GM19372 (cell line): ENCODE measurements around the gene MICAL2.
"Not testable (repeated sequence)": the region's sequence is repeated elsewhere in the genome, so short reads cannot be mapped to it uniquely, and the experiment has no call there.

ENCODE experiments used
- ATAC-seq: cut with Tn5 transposase; IDR thresholded peaks from one replicate; pipeline ENCODE4 v1.9.1; 2021; ENCODE audit warnings: mild to moderate bottlenecking, low read depth, moderate library complexity; ENCODE audit not compliant: unreplicated experiment

MICAL2 gene

DNA sequence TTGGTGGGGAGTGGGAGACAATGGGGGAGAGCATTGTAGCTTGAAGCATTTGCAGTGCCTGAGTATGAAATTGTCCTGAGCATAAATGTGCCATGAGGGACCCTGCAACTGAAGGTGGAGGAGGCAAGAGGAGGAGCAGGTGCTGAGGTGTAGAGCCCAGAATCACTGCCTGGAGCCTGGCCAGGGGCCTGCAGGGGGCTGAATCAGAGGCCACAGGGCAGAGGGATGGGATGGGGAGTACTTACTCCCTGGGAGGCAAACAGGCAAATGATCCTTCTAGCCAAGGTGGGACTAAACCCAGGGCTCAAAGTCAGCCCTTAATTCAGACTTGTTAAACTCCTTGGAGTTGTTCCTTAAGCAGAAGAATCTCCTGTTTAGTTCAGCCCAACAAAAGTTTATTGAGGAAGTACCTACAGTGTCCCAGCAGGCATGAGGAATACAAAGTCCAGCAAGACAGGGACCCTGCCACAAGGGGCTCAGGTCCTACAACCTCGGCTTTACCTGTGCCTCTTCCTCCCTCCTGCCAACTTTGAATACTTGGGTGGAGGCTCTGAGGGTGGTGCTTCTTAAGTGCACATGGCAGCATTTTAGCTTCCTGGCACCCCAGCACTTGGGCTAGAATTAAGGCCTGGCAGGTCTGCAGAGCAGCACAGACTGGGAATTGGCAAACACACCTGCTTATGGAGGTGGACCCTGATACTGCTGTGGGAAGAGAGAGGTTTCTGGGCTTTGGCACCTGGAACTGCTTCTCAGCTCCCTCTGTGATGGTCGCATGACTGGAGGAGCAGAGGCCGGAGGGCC lies 20.0 kb downstream of the MICAL2 start:
- no peak for ATAC-seq

DNA sequence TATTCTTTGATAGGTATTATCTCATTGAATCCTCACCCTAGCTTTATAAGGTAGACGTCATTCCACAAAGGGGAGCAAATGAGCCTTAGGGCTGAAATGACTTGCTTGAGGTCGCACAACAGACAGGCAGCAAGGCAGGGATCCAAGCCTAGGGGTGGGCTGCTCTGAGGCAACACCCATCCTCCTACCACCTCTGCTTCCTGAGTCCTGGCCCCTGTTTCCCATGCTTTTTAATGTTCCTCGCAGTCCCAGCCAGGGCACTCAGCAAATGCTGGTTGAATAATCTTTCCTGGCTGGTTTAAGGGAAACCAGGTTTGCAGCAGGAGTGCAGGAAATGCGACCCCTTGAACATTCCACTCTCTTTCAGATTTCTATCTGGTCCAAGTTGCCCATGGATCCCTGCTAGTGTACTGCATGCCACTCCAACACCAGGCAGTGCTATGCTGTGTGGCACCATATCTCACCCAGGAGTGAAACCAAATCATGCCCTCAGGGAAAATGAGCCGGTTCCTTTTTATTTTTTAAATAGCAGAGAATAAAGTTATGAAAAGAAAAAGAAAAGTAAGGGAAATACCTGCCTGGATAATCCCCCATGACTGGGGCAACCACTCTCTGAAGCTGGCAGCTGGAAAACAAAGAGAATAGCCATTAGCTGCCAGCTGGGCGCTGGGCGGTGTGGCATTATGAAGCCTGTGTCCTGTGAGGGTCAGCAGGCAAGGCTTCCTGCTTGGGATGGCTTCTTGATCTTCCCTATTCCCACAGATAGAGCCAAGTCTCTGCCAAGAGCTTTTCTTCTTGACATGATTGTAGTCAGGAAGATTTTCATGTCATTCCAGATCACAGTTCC lies 21.8 kb downstream of the MICAL2 start:
- no peak for ATAC-seq

DNA sequence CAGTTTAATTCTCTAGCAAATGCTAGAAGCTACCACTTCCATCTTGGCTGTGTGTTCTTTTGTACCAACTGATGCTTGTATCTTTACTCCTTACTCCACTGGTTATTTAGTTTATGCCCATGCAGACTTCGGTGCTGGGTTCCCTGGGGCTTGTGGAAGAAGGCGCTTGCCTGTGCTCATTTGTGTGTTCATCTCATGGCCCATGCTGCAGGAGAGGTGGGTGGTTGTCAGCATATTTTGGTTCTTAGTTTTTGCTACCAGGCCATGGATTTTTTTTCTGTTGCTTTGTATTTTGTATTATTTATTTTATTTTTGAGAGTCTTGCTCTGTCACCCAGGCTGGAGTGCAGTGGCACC lies 22.4 kb downstream of the MICAL2 start:
- no peak for ATAC-seq

DNA sequence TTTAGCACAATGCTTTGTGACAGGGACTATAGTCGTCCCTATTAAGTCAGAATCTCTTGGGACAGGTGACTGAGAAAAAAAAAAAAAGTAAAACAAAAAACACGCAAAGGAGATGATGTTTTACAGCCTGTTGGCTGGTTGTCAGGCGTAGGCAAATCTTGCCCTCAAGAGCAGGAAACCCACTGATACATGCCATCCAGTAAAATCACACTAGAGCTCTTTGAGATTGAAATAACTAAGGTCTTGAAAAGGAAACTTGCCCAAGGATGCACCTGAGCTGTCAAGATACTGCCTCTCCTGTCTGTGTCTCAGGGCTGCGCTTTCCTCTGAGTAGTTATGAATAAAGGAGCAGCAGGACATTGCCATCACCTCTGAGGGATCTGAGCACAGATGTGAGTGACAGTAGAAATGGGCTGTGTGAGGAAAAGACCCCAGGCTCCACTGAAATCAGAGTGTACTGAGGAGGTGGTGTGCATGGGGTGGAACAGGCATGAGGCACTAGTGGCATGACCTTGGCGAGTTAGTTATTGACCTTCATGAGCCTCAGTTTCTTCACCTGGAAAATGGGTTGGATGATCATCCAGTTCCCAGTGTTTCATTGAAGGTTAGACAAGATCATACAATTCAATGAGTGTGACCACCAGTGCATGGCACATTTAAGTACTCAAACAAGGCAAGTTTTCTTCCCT lies 23.3 kb downstream of the MICAL2 start:
- no peak for ATAC-seq

DNA sequence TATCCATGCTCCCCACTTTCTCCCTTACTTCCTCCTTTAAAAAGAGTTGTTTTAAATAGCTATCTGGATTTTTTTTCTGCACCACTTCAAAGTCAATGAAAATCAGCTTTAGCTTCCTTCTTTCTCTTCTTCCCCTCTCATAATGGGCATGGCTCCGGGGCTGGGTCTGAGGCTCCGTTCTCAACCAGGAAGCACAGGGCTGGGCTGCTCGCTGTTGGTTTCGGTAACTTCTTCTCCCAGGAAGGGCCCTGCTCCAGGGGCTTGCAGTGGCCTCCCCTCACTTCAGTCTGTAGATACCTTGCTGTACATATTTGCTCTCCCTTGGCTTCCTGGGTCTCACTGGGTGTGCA lies 23.8 kb downstream of the MICAL2 start:
- no peak for ATAC-seq

DNA sequence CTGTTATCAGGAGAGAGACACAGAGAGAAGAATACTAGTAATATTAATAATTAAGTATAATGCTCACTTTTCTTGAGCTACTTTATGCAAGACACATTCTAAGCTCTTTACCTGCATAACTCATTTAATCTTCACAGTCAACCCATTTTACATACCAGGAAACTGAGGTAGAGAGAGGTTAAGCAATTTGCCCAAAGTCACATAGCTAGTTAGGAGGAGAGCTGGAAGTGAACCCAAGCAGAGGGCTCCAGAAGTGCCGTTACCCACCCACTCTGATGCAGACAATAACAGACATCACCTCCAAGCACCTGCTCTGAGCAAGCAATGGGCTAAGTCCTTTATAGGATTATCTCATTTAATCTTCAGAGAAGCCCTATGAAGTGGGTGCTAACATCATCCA lies 24.8 kb downstream of the MICAL2 start:
- ATAC-seq = no peak

DNA sequence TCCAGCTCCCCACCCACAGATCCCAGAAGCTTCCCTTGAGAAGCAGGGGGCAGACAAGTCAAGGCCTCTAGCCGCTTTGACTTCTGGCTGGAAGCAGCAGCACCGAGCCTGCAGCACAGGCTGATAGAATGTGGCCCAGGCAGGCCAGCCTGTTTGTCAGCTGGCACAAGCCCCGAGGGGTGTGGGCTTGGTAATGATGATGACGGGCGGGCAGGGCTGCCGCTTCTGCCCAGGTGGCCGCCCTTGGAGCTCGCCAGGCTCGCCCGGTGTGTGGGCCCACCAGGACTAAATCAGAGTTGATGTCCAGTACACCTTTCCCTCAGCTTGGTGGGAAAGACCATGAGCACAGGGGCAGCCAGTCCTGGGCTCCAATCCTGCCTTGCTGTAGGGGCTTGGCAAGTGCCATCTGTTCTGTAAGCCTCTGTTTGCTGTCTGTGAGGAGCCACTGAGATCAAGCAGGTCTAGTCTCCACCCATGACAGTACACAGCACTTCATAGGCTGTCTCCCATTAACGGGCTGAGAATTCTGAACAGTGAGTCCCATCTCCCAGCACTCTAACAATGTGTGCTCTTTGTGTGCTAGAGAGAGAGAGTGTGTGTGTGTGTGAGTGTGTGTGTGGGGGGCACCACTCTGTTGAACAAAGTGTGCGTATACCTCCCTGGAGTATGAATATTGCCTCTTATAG lies 26.8 kb downstream of the MICAL2 start:
- ATAC-seq = no peak

DNA sequence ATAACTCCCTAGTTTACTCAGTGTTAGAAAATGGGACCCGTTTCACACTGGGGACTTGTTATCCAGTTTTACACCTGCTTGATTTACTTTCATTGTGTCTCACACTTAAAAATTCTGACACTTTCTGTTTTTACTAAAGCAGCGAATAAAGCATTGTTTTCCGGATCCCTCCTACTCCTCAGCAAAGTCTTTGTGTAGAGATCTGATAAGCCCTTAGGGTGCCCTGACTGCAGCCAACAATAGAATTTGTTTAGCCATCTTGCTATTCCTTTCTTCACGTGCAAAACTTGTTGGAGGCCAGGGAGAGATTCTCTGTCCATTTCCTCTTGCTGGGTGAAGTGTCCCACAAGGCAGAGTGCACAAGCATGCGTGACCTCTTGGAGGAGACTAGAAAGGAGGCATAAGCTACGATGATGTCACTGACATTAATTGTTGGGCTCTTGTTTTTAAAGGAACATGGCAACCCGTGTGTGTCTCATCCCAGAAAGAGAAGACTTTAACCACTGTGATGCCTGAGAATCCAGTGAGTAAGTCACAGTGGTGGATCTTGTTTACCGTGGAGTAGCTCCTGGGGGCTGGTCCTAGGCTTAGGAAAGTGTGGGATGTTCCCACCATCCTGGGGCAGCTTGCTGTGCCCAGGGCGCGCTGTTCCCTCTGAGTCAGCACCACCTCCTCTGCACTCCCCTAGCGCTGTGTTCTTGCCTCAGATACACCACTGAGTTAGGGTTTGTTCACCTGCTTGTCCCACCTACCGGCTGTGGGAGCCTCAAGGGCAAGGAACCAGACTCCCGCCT lies 27.7 kb downstream of the MICAL2 start:
- no peak for ATAC-seq

DNA sequence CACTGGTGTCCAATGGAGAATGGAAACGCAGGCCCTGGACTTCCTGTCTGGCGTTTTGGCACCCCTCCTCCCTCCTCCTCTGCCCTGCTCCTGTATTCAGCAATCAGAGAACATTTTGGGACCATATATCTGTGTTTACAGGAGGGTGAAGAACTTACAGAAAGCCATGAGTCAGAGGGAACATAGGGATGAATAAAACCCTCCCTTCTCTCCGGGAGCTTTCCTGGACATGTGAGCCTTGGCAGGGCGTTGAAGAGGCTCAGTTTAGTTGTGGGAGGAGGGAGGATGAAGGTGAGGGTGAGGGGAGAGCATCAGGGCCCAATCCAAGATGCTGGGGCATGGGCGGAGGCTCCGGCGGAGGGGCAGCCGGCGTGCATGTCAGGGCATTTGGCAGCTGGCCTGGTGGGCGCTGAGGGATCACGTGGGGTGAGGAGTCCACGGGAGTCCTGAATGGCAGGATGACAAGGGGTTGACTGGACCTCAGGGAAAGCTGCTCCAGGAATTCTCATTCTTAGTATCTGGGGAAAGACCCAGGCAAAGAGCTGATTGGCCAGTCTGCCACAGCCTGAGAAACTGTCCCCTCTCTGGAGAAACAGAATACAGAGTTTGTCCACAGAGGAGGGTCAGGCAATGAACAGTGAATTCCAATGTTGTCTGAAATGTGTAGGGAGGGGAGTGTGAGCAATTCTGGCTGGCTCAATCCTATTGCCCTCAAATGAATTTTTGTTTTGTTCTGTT lies 28.9 kb downstream of the MICAL2 start:
- no peak for ATAC-seq

DNA sequence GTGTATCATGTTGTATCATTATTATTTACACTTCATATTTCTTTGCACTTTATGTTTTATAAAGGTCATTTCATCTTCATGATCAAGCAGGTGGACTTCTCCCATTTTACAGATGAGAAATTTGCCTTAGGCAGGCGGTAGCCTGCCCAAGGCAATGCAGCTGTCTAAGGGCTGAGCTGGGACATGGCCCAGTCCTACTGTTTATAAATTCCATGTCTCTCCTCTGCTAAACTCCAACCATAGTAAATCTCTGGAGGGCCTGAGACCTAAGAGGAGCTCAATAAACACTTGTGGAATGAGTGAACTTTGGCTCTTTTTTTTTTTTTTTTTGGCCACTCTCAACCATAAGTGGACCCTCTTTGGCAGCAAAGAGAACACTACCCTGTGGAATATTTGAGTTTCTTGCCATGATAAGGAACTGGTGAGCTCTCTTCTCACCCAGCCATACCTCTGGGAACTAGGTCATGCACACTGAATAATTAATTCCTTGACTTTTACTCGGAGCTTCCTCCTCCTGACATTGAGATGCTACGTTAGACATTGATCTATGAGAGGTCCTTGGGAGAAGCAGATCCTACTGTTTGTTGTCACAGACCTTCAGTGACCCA lies 29.9 kb downstream of the MICAL2 start:
- ATAC-seq = no peak

DNA sequence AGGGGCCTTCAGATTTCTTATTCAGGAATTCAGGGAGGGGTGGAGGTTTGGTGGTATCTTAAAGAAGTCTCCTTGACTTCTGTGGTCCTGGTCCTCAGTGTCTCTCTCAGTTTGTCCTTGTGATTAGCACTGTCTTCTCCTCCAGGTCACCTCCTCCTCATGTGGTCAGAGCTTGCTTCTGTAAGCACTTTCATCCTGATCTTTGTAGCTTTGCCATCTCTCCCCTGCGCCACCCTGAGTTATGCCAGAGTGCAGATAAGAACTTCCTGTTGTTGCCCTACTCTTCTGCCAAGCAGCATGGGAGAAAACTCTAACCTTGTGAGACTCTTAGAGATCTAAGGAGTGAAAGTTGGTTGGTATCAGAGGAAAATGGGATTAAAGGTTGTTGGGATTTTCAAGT lies 30.9 kb downstream of the MICAL2 start:
- no peak for ATAC-seq

DNA sequence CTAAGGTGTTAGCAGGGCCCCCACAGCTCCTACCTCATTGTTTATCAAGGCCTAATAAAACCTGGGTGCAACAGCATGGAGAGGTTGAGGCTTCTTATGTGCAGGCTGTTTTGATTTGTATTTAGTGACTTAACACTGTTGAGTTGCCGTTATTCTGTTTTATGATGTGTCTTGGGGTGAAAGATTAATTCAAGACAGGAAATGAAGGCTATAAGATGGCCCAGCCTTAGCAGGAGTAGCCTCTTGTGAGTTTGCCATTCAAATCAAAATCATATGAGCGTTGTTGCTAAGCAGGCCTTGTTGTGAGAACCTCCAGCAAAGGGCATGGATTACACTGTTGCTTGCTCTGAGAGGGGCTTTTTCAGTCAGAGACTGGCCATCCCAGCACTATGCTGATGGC lies 31.8 kb downstream of the MICAL2 start:
- ATAC-seq = no peak

DNA sequence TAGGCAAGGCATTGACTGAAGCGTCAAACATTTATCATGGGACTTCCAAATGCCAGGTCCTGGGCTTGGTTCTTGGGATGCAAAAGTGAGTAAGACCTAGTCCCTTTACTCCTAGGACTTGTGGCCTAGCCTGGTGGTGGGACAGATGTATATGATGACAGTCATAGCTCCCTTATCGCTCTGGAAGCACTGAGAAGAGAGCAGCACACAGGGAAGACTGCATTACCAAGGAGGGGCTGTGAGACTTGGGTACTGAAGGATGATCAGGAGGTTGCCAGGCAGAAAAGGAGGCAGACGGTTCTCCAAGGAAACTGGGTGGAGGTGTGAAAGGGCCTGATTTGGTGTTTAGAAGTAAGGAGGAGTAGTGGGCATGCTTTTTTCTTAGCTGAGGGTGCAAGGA lies 32.5 kb downstream of the MICAL2 start:
- ATAC-seq = no peak

DNA sequence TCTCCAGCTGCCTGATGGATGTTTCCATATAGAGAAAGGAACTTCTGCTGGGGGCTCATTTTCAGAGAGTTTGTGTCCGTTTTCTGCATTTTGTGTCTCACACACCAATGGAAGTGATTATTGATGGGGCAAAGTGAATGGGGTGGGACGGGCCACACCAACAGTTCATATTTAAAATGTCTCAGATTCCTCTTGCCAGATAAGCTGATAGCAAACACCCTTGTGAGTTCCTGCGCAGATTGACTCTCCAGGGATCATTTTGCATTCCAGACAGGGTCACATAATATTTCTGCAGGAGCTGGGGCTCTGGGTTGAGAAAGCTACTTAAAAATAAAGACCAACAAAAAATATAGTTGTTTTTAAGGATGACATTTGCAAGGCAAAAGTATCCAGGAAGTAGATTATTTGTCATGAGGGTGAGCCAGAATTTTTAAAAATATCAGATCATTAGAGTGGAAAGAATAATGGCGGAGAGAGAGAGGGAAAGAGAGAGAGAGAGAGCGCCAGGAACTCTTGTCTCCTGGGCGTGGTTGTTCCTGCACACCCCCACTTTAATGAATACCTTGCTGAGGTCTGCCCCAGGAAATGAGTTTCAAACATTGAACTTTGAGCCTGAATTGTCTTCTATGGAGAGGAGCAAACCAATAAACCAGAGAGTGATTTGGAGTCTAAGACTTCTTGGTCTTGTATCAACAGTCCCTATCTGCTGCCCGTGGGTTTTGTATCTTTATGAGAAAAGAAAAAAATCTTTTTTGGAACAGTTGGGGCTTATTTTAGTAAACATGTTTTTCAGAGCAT lies 33.3 kb downstream of the MICAL2 start:
- ATAC-seq = no peak

DNA sequence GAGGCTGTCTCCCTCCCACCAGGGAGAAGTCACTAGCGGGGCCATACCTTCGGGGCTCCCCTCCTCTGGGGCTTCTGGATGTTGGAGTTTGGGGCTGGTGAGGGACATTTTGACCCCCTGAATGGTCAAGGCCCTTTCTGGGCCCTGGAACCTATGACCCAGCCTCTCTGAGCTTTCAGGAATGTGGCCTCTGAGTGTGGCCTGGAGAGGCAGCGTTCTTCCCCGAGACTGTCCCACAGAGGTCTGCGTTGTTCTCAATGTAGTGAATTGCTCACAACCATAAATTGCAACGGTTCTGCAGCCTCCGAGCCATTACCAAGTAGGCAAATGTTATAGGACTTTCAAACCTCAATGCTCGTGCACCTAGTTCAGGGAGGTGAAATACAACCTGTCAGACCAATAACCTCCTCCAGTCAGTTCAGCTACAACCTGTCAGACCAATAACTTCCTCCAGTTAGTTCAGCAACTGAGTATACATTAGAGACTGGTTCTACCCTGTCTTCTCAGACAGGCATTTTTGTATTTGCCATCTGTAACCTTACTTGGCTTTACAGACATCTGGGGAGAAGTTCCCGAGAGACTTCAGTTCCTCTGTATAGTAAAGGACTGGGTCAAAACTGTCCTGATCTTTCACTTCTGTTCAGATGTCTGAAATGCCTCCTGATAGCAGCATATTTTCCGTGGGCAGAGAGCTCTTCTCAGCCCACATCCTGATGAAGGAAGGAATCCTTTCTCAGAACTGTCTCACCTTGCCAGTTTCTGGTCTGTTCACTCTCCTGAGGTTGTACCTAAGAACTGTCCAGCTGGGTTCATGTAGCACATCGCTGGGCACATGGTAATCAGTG lies 34.2 kb downstream of the MICAL2 start:
- no peak for ATAC-seq

DNA sequence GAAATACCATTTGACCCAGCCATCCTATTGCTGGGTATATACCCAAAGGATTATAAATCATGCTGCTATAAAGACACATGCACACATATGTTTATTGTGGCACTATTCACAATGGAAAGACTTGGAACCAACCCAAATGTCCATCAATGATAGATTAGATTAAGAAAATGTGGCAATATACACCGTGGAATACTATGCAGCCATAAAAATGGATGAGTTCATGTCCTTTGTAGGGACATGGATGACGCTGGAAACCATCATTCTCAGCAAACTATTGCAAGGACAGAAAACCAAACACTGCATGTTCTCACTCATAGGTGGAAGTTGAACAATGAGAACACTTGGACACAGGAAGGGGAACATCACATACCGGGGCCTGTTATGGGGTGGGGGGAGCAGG lies 36.3 kb downstream of the MICAL2 start:
- not testable (repeated sequence) for ATAC-seq

DNA sequence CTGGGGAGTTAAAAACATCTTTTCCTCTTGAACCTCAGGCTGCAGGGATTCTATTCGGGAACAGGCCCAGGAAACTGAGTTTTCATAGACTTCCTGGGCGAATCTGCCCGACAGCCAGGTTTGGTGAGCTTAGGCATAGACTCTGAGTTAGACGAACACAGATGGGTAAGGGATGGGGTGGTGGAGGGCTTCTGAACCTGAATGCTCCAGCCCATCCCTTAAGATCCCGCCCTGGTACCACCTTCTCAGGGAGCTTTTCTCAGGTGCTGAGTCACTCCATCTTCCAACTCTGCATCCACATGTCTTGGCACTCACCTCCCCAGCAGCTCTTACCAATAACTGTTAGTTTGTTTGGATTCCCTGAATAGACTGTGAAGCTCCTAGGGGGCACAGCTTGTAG lies 37.4 kb downstream of the MICAL2 start:
- ATAC-seq = no peak
